ENCODE data around the gene CCDC81.
"Not testable (repeated sequence)": the region's sequence is repeated elsewhere in the genome, so short reads cannot be mapped to it uniquely, and the experiment has no call there.

Gene CCDC81

DNA sequence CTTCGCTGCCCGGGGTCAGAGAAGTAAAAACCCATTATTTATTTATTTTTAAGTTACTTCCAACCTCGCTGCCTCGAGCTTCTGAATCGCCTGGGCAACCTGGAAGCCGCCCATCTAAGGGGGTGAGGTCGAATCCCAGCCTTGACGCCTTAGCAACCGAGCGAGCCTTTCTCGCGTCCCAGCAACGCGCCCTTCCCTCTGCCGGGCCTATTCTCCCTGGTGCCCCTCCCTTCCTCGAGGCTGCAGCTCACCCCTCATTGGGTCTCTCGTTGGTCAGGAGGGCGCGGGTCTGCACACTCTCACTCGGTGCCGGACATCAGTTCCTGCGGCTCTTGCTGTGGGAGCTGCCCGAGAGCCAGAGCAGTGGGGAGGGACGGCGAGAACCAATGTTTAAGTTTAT is at the start of gene CCDC81:
TSS of gene CCDC81 (plus strand) at position 302 of the 400 bp plus-strand sequence. CDS start 277 bp downstream, outside the sequence.
- no peak for DNase-seq

- no peak for DNase-seq
Observed at GRCh38 chr11:86335131-86335767, 39.4 kb upstream of the CCDC81 start.

GRCh38 chr11:86337227-86337626 is 37.5 kb upstream of the CCDC81 start:
- DNase-seq = no peak

- no peak for DNase-seq
Observed at GRCh38 chr11:86341382-86341781, 33.3 kb upstream of the CCDC81 start.

- DNase-seq = no peak
Observed at GRCh38 chr11:86346513-86346912, 28.2 kb upstream of the CCDC81 start.

DNA sequence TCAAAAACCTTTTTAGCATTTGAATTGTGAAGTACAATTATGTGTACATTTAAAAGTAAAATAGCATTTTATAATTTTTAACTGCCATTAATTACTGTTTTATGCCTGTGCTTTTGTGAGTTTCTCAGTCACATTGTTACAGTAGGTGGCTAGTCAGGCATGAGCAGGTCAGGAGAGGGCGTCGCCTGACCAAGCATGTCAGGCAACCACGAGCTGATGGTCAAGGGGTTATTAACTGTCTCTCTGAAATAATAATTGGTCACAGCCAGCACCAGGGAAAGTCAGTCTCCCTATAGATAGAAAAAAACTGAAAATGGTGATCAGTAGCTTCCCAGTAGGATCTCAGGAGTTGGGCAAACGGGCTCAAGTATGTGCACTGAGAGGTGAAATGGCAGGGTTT is 19.4 kb upstream of the CCDC81 start:
- DNase-seq = no peak

GRCh38 chr11:86357412-86357811 is 17.3 kb upstream of the CCDC81 start:
- not testable (repeated sequence) for DNase-seq

DNA sequence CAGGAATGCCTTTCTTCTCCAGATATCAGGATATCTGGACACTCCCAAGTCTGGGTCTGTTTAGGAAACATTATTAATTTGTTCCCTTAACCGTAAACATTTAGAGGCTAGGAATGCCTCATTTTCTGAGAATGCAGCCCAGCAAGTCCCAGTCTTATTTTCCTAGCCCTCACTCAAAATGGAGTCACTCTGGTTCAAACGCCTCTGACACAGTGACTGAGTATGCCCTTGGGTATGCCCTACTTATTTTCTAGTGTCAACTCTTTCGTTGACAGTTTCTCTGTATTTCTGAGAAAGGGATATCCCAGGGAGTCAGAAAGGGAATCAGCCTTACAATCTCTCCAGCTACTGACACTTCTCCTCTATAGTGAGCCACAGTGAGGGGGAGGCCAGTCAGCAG is 16.0 kb upstream of the CCDC81 start:
- no peak for DNase-seq

GRCh38 chr11:86360775-86361395 is 13.8 kb upstream of the CCDC81 start:
- no peak for DNase-seq

DNA sequence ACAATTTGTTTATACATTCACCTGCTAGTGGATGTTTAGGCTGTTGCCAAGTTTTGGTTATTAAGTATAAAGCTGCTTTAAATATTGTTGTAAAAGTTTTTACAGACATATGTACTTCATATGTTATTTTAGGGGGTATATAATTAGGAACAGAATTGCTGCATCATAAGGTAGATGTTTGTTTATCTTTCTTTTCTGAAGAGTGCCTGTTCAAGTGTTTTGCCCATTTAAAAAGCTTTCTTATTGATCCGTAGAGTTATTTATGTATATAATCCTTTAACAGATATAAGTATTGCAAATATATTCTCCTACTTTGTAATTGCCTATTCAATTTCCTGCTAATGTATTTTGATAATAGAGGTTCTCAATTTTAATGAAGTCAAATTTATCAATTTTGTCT is 11.3 kb upstream of the CCDC81 start:
- DNase-seq = no peak

DNA sequence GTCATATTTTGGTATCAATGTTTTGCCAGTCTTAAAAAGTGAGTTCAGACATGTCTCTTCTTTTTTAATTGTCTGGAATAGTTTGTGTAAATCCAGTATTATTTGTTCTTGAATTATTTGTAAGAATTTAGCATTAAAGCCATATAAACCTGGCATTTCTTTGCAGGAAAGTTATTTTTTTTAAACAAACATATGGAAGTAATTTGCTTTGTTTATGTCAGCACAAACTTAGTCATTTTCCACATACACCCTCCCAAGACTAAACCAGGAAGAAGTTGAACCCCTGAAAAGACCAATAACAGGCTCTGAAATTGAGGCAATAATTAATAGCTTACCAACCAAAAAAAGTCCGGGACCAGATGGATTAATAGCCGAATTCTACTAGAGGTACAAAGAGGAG is 9.1 kb upstream of the CCDC81 start:
- no peak for DNase-seq

DNA sequence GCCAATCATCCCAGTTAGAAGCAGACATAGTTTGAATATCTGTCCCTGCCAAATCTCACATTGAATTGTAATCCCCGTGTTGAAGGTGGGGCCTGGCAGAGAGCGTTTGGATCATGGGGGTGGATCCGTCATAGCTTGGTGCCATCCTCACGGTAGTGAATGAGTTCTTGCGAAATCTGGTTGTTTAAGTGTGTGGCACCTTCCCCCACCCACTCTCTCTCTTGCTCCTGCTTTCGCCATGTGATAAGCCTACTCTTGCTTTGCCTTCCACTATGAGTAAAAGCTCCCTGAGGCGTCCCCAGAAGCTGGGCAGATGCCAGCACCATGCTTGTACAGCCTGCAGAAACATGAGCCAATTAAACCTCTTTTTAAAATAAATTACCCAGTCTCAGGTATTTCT is 5.0 kb upstream of the CCDC81 start:
- DNase-seq = no peak

- DNase-seq = no peak
Observed at GRCh38 chr11:86370171-86370570, 4.5 kb upstream of the CCDC81 start.

GRCh38 chr11:86370922-86371594 is 3.6 kb upstream of the CCDC81 start:
- DNase-seq = no peak

GRCh38 chr11:86372041-86372440 is 2.6 kb upstream of the CCDC81 start:
- DNase-seq = no peak

- DNase-seq = no peak
Observed at GRCh38 chr11:86372586-86372985, 2.1 kb upstream of the CCDC81 start.

- no peak for DNase-seq
Observed at GRCh38 chr11:86374069-86374468, 618 bp upstream of the CCDC81 start.

- DNase-seq = no peak
Observed at GRCh38 chr11:86377972-86378371, 3.3 kb downstream of the CCDC81 start.

GRCh38 chr11:86380295-86381059 is 5.8 kb downstream of the CCDC81 start:
- DNase-seq = no peak

- no peak for DNase-seq
Observed at GRCh38 chr11:86383041-86383955, 8.6 kb downstream of the CCDC81 start.

DNA sequence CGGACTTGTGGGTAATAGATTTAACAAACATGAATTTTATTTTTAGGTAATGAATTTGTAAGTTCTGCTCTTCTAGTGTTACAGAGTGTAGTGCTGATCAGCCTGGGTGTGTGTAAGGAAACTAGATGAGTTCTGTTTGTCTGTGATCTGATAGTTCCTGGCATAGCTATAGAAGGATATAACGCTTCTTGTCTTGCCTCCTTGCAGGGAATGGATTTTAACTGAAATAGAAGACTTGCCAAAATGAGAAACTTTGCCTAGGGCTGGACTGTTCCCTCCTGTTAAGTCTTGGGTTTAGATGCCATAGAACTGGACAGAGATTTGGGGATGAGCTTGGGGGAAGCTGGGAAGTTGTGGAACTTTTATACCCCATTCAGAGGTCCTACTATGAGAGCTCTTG is 11.6 kb downstream of the CCDC81 start:
- no peak for DNase-seq

- no peak for DNase-seq
Observed at GRCh38 chr11:86386746-86387145, 12.1 kb downstream of the CCDC81 start.

GRCh38 chr11:86388198-86388597 is 13.5 kb downstream of the CCDC81 start:
- no peak for DNase-seq

Measured in activated T-cell treated with anti-CD3 and anti-CD28 coated beads for 4 hours (primary cell).